Right ventricle myocardium superior (tissue), 1 donor: ENCODE measurements around the gene IMMT. TPM values are rescaled to one million over a fixed set of nuclear protein-coding genes. Genes with fewer than 3 reads are reported as not detected.
A peak's percentile ranks its signal among the peaks of the same experiment; 100 is the strongest.

ENCODE experiments used
- ATAC-seq: fragments of 200-7000 bp; cut with Tn5 transposase; one replicate; pipeline ENCODE4 v1.9.1; 2020; ENCODE audit warnings: mild to moderate bottlenecking; ENCODE audit not compliant: poor library complexity
- DNase-seq: peaks from one replicate; pipeline ENCODE4 v3.0.0-alpha.2; 2020
- intact Hi-C: fragments of 100-400 bp; cut with DNase I; formaldehyde crosslinking; loops from one replicate; pipeline ENCODE4 v1.11.2; 2022
- total RNA-seq: library from RNA; stranded (reverse); fragmentation: NEBNext Ultra II Directional; extraction: Animal tissue kit (Norgen Biotek cat#: 25700); gene quantifications from one replicate; pipeline ENCODE4 v1.2.1, GENCODE V29; 2021
- donor health status: DM: no; HTN: yes; CAD: no; lungs with severe emphysema.

IMMT gene
- total RNA-seq, 1 donor from 2014 or later: 301 TPM

GRCh38 chr2:86170449-86170848 is 24.8 kb downstream of the IMMT start:
- intact Hi-C loops: no loop called here

GRCh38 chr2:86160156-86160952 is 34.9 kb downstream of the IMMT start:
- ATAC-seq: no peak
- intact Hi-C loops: loop anchor here (5.0 kb wide), 1 partner anchor 33 kb away; no protein-coding TSS in a partner anchor
- no peak for DNase-seq

More at GRCh38 chr2:86170449-86170848, 24.8 kb downstream of the IMMT start:
- no peak for DNase-seq
- no peak for ATAC-seq

GRCh38 chr2:86158286-86158685 is 37.0 kb downstream of the IMMT start:
- ATAC-seq (no peak), DNase-seq (no peak)
- intact Hi-C loops: no loop called here

GRCh38 chr2:86157009-86157556 is 38.2 kb downstream of the IMMT start:
- DNase-seq: no peak
- intact Hi-C loops: no loop called here
- ATAC-seq: no peak

- ATAC-seq (no peak), DNase-seq (no peak)
- intact Hi-C loops: no loop called here
These were observed 44.8 kb downstream of the IMMT start for GRCh38 chr2:86150502-86150901.

- intact Hi-C loops: no loop called here
- ATAC-seq (no peak), DNase-seq (no peak)
These were observed 47.5 kb downstream of the IMMT start for GRCh38 chr2:86147793-86148192.

GRCh38 chr2:86143926-86144685 is 51.2 kb downstream of the IMMT start:
- no peak for DNase-seq
- ATAC-seq: no peak
- intact Hi-C loops: no loop called here

GRCh38 chr2:86143307-86143706 is 52.0 kb downstream of the IMMT start:
- intact Hi-C loops: no loop called here
- DNase-seq (no peak), ATAC-seq (no peak)

GRCh38 chr2:86142436-86143257 is 52.6 kb downstream of the IMMT start:
- ATAC-seq: no peak
- DNase-seq: no peak
- intact Hi-C loops: no loop called here

- ATAC-seq: peak; percentile 47
- intact Hi-C loops: no loop called here
- no peak for DNase-seq
These were observed 54.3 kb downstream of the IMMT start for GRCh38 chr2:86140969-86141392.

- ATAC-seq (no peak), DNase-seq (no peak)
- intact Hi-C loops: no loop called here
These were observed 55.3 kb downstream of the IMMT start for GRCh38 chr2:86139981-86140380.

GRCh38 chr2:86138736-86139625 is 56.3 kb downstream of the IMMT start:
- intact Hi-C loops: no loop called here
- DNase-seq (no peak), ATAC-seq (no peak)

- DNase-seq (no peak), ATAC-seq (no peak)
- intact Hi-C loops: no loop called here
These were observed 59.1 kb downstream of the IMMT start for GRCh38 chr2:86136141-86136540.

- intact Hi-C loops: no loop called here
- ATAC-seq: no peak
- DNase-seq: no peak
These were observed 59.6 kb downstream of the IMMT start for GRCh38 chr2:86135653-86136052.

GRCh38 chr2:86134709-86135108 is 60.6 kb downstream of the IMMT start:
- intact Hi-C loops: no loop called here
- no peak for DNase-seq
- no peak for ATAC-seq

GRCh38 chr2:86124683-86125082 is 70.6 kb downstream of the IMMT start:
- intact Hi-C loops: loop anchor here (5.0 kb wide), 1 partner anchor 38 kb away; no protein-coding TSS in a partner anchor
- no peak for ATAC-seq
- no peak for DNase-seq

GRCh38 chr2:86123328-86123925 is 71.8 kb downstream of the IMMT start:
- no peak for ATAC-seq
- intact Hi-C loops: no loop called here
- DNase-seq: no peak

GRCh38 chr2:86118130-86118529 is 77.1 kb downstream of the IMMT start:
- DNase-seq (no peak), ATAC-seq (no peak)
- intact Hi-C loops: no loop called here
